Eye (tissue), 1 donor: ENCODE results near the gene ACR.
A peak's percentile ranks its signal among the peaks of the same experiment; 100 is the strongest.
"Not testable (repeated sequence)": the region's sequence is repeated elsewhere in the genome, so short reads cannot be mapped to it uniquely, and the experiment has no call there.

Source experiments
- DNase-seq: peaks from one replicate; pipeline ENCODE4 v3.0.0-alpha.2; 2015

The ACR gene

GRCh38 chr22:50733521-50734342 is 4.3 kb upstream of the ACR start:
- DNase-seq = peak; percentile 24

GRCh38 chr22:50734343-50734771 is 3.6 kb upstream of the ACR start:
- DNase-seq = no peak

- DNase-seq = no peak
Observed at GRCh38 chr22:50734986-50735738, 2.8 kb upstream of the ACR start.

- DNase-seq = no peak
Observed at GRCh38 chr22:50735739-50736030, 2.3 kb upstream of the ACR start.

- no peak for DNase-seq
Observed at GRCh38 chr22:50738649-50739227, 734 bp downstream of the ACR start.

GRCh38 chr22:50739279-50739691 is 1.3 kb downstream of the ACR start:
- no peak for DNase-seq

- DNase-seq = no peak
Observed at GRCh38 chr22:50739894-50740293, 1.9 kb downstream of the ACR start.

GRCh38 chr22:50740714-50741113 is 2.7 kb downstream of the ACR start:
- DNase-seq = not testable (repeated sequence)

GRCh38 chr22:50744424-50744823 is 6.4 kb downstream of the ACR start:
- not testable (repeated sequence) for DNase-seq

- not testable (repeated sequence) for DNase-seq
Observed at GRCh38 chr22:50747521-50747920, 9.5 kb downstream of the ACR start.

GRCh38 chr22:50748630-50749029 is 10.6 kb downstream of the ACR start:
- not testable (repeated sequence) for DNase-seq

GRCh38 chr22:50749302-50750074 is 11.5 kb downstream of the ACR start:
- DNase-seq = not testable (repeated sequence)

- DNase-seq = not testable (repeated sequence)
Observed at GRCh38 chr22:50755251-50755650, 17.2 kb downstream of the ACR start.

GRCh38 chr22:50756406-50756805 is 18.4 kb downstream of the ACR start:
- DNase-seq = not testable (repeated sequence)

- DNase-seq = peak; percentile 35
Observed at GRCh38 chr22:50756949-50757491, 19.0 kb downstream of the ACR start.

- DNase-seq = not testable (repeated sequence)
Observed at GRCh38 chr22:50759597-50760341, 21.8 kb downstream of the ACR start.

GRCh38 chr22:50761829-50762228 is 23.8 kb downstream of the ACR start:
- not testable (repeated sequence) for DNase-seq

- DNase-seq = not testable (repeated sequence)
Observed at GRCh38 chr22:50764288-50764687, 26.3 kb downstream of the ACR start.

GRCh38 chr22:50775132-50775531 is 37.1 kb downstream of the ACR start:
- peak; percentile 83 for DNase-seq

- DNase-seq = not testable (repeated sequence)
Observed at GRCh38 chr22:50777631-50778030, 39.6 kb downstream of the ACR start.

GRCh38 chr22:50780244-50780643 is 42.2 kb downstream of the ACR start:
- not testable (repeated sequence) for DNase-seq

- not testable (repeated sequence) for DNase-seq
Observed at GRCh38 chr22:50782253-50782652, 44.2 kb downstream of the ACR start.
